ENCODE data around the gene UNC80.

UNC80 gene

GRCh38 chr2:210035679-210036078 is 264.0 kb downstream of the UNC80 start:
- FAIRE-seq = no peak

GRCh38 chr2:210038078-210038477 is 266.4 kb downstream of the UNC80 start:
- no peak for FAIRE-seq

GRCh38 chr2:210046851-210047500 is 275.3 kb downstream of the UNC80 start:
- no peak for FAIRE-seq

Measured in G401.6 (cell line).